IMR-90 (cell line): Measurements from ENCODE around the gene POLA2. TPM values are rescaled to one million over a fixed set of nuclear protein-coding genes. Genes with fewer than 3 reads are reported as not detected.
A peak's percentile ranks its signal among the peaks of the same experiment; 100 is the strongest.

Source experiments
- ATAC-seq: fragments of 200-7000 bp; cut with Tn5 transposase; 2 replicates; pipeline ENCODE4 v1.9.1; 2020; ENCODE audit warnings: low read depth, mild to moderate bottlenecking, moderate library complexity
- BruUV-seq: library from RNA; stranded (reverse); fragments of 400-500 nt; replicated peaks from 2 replicates; lab custom pipeline; 2021; lab: Mats Ljungman, UMichigan
- CTCF ChIA-PET: fragments of 300-600 bp; formaldehyde crosslinking; extraction: SDS; loops from one replicate; lab custom pipeline; 2021; ENCODE audit warnings: antibody characterized with exemption; lab: Yijun Ruan, JAX
- POLR2A ChIA-PET: fragments of 300-600 bp; sonication (Branson Sonifier 250); formaldehyde crosslinking; loops from one replicate; lab custom pipeline; 2022; ENCODE audit warnings: antibody characterized with exemption; ENCODE audit not compliant: unreplicated experiment; lab: Charles Lee
- DNase-seq: peaks from one replicate; pipeline ENCODE4 v3.0.0; 2013
- H2AFZ ChIP-seq: replicated peaks from 2 replicates; pipeline ENCODE3; 2013; ENCODE audit warnings: low read length, mild to moderate bottlenecking; ENCODE audit not compliant: poor library complexity
- H2AK5ac ChIP-seq: 2 replicates; pipeline ENCODE4 v1.6.1; 2013; ENCODE audit warnings: low read depth, low read length, inconsistent platforms
- H2AK9ac ChIP-seq: replicated peaks from 2 replicates; pipeline ENCODE3; 2013; ENCODE audit warnings: mild to moderate bottlenecking, low read depth, low read length, moderate library complexity; ENCODE audit not compliant: poor library complexity
- H2BK120ac ChIP-seq: 2 replicates; pipeline ENCODE4 v1.6.1; 2013; ENCODE audit warnings: low read depth, low read length, inconsistent platforms
- H2BK15ac ChIP-seq: 3 replicates; pipeline ENCODE4 v1.6.1; 2013; ENCODE audit warnings: low read depth, low read length, inconsistent platforms
- H2BK20ac ChIP-seq: 2 replicates; pipeline ENCODE4 v1.6.1; 2013; ENCODE audit warnings: low read depth, mild to moderate bottlenecking, inconsistent platforms, low read length, moderate library complexity
- H2BK5ac ChIP-seq: 2 replicates; pipeline ENCODE4 v1.6.1; 2013; ENCODE audit warnings: mild to moderate bottlenecking, low read depth, low read length, inconsistent platforms; ENCODE audit not compliant: poor library complexity, severe bottlenecking
- H3K14ac ChIP-seq: replicated peaks from 2 replicates; pipeline ENCODE4 v1.6.1; 2013; ENCODE audit warnings: low read depth, low read length, inconsistent platforms
- H3K18ac ChIP-seq: 2 replicates; pipeline ENCODE4 v1.6.1; 2013; ENCODE audit warnings: low read depth, low read length, control low read depth
- H3K23ac ChIP-seq: 2 replicates; pipeline ENCODE4 v1.6.1; 2013; ENCODE audit warnings: low read depth, low read length, inconsistent platforms
- H3K27ac ChIP-seq: 2 replicates; pipeline ENCODE4 v1.5.1; 2013; ENCODE audit warnings: mild to moderate bottlenecking, control low read depth, low read length; ENCODE audit not compliant: insufficient read depth
- H3K27me3 ChIP-seq: 2 replicates; pipeline ENCODE4 v1.6.1; 2013; ENCODE audit warnings: low read length; ENCODE audit not compliant: control insufficient read depth, insufficient read depth
- H3K36me3 ChIP-seq: 2 replicates; pipeline ENCODE4 v1.6.1; 2013; ENCODE audit warnings: low read length, mixed read lengths; ENCODE audit not compliant: control insufficient read depth, insufficient read depth
- H3K4ac ChIP-seq: 2 replicates; pipeline ENCODE4 v1.6.1; 2013; ENCODE audit warnings: low read depth, low read length, inconsistent platforms
- H3K4me1 ChIP-seq: 2 replicates; pipeline ENCODE4 v1.6.1; 2013; ENCODE audit warnings: low read length, mixed read lengths; ENCODE audit not compliant: control insufficient read depth, insufficient read depth
- H3K4me2 ChIP-seq: 2 replicates; pipeline ENCODE4 v1.6.1; 2013; ENCODE audit warnings: low read depth, mild to moderate bottlenecking, control low read depth, low read length, moderate library complexity
- H3K4me3 ChIP-seq: 2 replicates; pipeline ENCODE4 v1.5.1; 2013; ENCODE audit warnings: low read depth, mild to moderate bottlenecking, control low read depth, low read length, moderate library complexity; ENCODE audit not compliant: insufficient read depth
- H3K56ac ChIP-seq: 2 replicates; pipeline ENCODE4 v1.6.1; 2013; ENCODE audit warnings: low read length, inconsistent platforms; ENCODE audit not compliant: insufficient read depth; ENCODE audit errors: extremely low read depth
- H3K79me1 ChIP-seq, 2 experiments: 2 replicates each; pipeline ENCODE4 v1.6.1; 2013; ENCODE audit warnings: low read length in 2 of 2, inconsistent platforms in 1 of 2, low read depth in 1 of 2
- H3K9ac ChIP-seq: 2 replicates; pipeline ENCODE4 v1.6.1; 2013; ENCODE audit warnings: low read depth, low read length, control low read depth
- H3K9me1 ChIP-seq: 2 replicates; pipeline ENCODE4 v1.6.1; 2013; ENCODE audit warnings: low read length, inconsistent platforms; ENCODE audit not compliant: insufficient read depth
- H3K9me3 ChIP-seq: 2 replicates; pipeline ENCODE4 v1.6.1; 2013; ENCODE audit warnings: low read length; ENCODE audit not compliant: control insufficient read depth, insufficient read depth
- H4K20me1 ChIP-seq: 2 replicates; pipeline ENCODE4 v1.6.1; 2013; ENCODE audit warnings: low read length, inconsistent platforms; ENCODE audit not compliant: insufficient read depth
- H4K5ac ChIP-seq: 2 replicates; pipeline ENCODE4 v1.6.1; 2013; ENCODE audit warnings: mild to moderate bottlenecking, low read depth, low read length, control low read depth
- H4K8ac ChIP-seq, 2 experiments: 2 replicates each; pipeline ENCODE4 v1.6.1; 2013; ENCODE audit warnings: low read depth in 2 of 2, low read length in 2 of 2, control low read depth in 1 of 2, inconsistent platforms in 1 of 2
- H4K91ac ChIP-seq: 2 replicates; pipeline ENCODE4 v1.6.1; 2013; ENCODE audit warnings: low read depth, low read length, inconsistent platforms; ENCODE audit not compliant: insufficient read depth
- CEBPB ChIP-seq: IDR thresholded peaks from 2 replicates; pipeline ENCODE4 v1.6.1; 2012; ENCODE audit warnings: low read depth, low read length, improper control_type of control experiment
- CTCF ChIP-seq: conservative IDR thresholded peaks from 2 replicates; pipeline ENCODE4 v1.5.1; 2012; ENCODE audit warnings: mild to moderate bottlenecking, low read depth, low read length, improper control_type of control experiment
- ELK1 ChIP-seq: fragments of 150-350 bp; IDR thresholded peaks from 2 replicates; pipeline ENCODE4 v1.6.1; 2016; ENCODE audit warnings: low read depth, mild to moderate bottlenecking, low read length, moderate library complexity, borderline replicate concordance
- NFE2L2 ChIP-seq: fragments of 150-350 bp; IDR thresholded peaks from 2 replicates; pipeline ENCODE4 v1.6.1; 2016; ENCODE audit warnings: low read depth, mild to moderate bottlenecking, low read length
- RAD21 ChIP-seq: IDR thresholded peaks from 2 replicates; pipeline ENCODE4 v1.6.1; 2012; ENCODE audit warnings: low read length, improper control_type of control experiment
- USF2 ChIP-seq: fragments of 150-350 bp; IDR thresholded peaks from 2 replicates; pipeline ENCODE4 v1.6.1; 2017; ENCODE audit warnings: mild to moderate bottlenecking, antibody characterized with exemption, low read length, low read depth
- WGBS, 2 experiments: methylation state at CpG; one replicate each; pipeline versions ENCODE4 v1.1.5 to v1.1.7; 2013; ENCODE audit warnings: missing lambda C conversion rate in 2 of 2; ENCODE audit not compliant: insufficient read length in 1 of 2; ENCODE audit errors: extremely low coverage in 2 of 2; 5-methylcytosine and 5-hydroxymethylcytosine counted together
- dilution Hi-C: fragments of 300-500 bp; cut with HindIII; formaldehyde crosslinking; loops from one replicate; pipeline ENCODE4 v1.14.3; 2018; ENCODE audit warnings: low sequenced_read_pairs; ENCODE audit not compliant: unreplicated experiment
- in situ Hi-C: fragments of 300-500 bp; cut with MboI; formaldehyde crosslinking; loops from 3 replicates; pipeline ENCODE4 v1.14.3; 2019; ENCODE audit warnings: low sequenced_read_pairs, inconsistent platforms, mixed read lengths
- intact Hi-C: fragments of 100-400 bp; cut with micrococcal nuclease; formaldehyde crosslinking; loops from 2 replicates; pipeline ENCODE4 v1.10.0; 2022
- polyA plus RNA-seq, 3 experiments: library from polyadenylated mRNA; depleted of rRNA; stranded (reverse); fragments of >200 nt; gene quantifications; 2 replicates each; pipeline ENCODE4 v1.2.3, GENCODE V29; 2012; ENCODE audit warnings: low replicate concordance in 1 of 3
- total RNA-seq: library from RNA; depleted of rRNA; stranded (reverse); fragments of >200 nt; gene quantifications from 2 replicates; pipeline ENCODE4 v1.2.3, GENCODE V29; 2012

Gene POLA2
- total and polyA plus RNA-seq, 2 of the 4 experiments (the other 2 are of a cell fraction) = 14.2 to 17.3 TPM

GRCh38 chr11:65223011-65223410 is 38.8 kb upstream of the POLA2 start:
- Histone ChIP-seq H3K9me3 (no peaks in the 10 kb centered on the region), H4K91ac (no peak overlapping the region), H2AK5ac (no peak overlapping the region), H3K9ac (no peak overlapping the region), H2AK9ac (peak overlapping the region; percentile 55), H3K4me2 (no peak overlapping the region), H2BK5ac (no peak overlapping the region), H4K20me1 (no peaks in the 10 kb centered on the region), H3K56ac (no peak overlapping the region), H3K4me3 (no peak overlapping the region), H3K23ac (no peak overlapping the region), H3K79me1 (no peaks in the 10 kb centered on the region), H3K4me1 (peaks cover 10% of the 10 kb centered on the region), H3K4ac (no peak overlapping the region), H3K27ac (no peak overlapping the region), H2BK120ac (no peak overlapping the region), H3K27me3 (no peaks in the 10 kb centered on the region), H3K18ac (no peak overlapping the region), H4K8ac (no peak overlapping the region), H2AFZ (no peak overlapping the region), H3K36me3 (0 out of 2 replicates have a peak, but pooled peaks cover 1% of the 10 kb centered on the region), H4K5ac (no peak overlapping the region), H3K14ac (no peak overlapping the region), H2BK20ac (no peak overlapping the region), H2BK15ac (no peak overlapping the region), H3K9me1 (peaks cover 12% of the 10 kb centered on the region; the same call in 1 of the 2 replicates)
- WGBS, 2 experiments = no CpG with 5 or more reads among the region's 8 CpGs
- POLR2A ChIA-PET = no interaction called here
- no TSS peak for BruUV-seq
- dilution Hi-C loops (no loop called here), intact Hi-C loops (no loop called here), in situ Hi-C loops (no loop called here)
- no peak for DNase-seq
- CTCF ChIA-PET = no interaction called here
- TF ChIP-seq NFE2L2 = no peak
- TF ChIP-seq RAD21 = no peak
- no peak for TF ChIP-seq USF2
- no peak for TF ChIP-seq CEBPB
- TF ChIP-seq ELK1 = no peak
- TF ChIP-seq CTCF = no peak
- ATAC-seq = no peak
